ENCODE results near the gene SERINC1.

The SERINC1 gene

DNA sequence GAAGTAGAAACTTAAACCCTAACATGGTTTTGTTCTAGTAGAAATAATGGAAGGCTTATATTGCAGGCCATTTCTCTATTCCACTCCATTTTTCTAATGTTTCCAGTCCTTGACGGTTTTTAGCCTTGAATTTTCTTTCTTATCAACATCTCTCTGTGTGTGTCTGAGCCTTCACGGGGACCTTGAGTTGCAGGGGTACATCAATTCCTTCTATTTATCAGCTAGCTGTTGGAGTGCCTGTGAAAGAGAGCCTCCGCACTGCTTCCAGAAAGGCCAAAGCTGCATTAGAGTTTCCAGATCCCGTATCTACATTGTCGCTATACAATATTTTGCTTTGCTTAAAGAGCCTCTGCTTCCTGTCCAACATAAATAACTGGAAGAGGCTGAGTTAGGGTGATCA lies 77.6 kb downstream of the SERINC1 start:
- DNase-seq (ENCODE audit: low read depth) = no peak
- H3K4me3 ChIP-seq (ENCODE audit: low read depth, low read length) = no peak overlapping the region
- TF ChIP-seq, protein P1, sequence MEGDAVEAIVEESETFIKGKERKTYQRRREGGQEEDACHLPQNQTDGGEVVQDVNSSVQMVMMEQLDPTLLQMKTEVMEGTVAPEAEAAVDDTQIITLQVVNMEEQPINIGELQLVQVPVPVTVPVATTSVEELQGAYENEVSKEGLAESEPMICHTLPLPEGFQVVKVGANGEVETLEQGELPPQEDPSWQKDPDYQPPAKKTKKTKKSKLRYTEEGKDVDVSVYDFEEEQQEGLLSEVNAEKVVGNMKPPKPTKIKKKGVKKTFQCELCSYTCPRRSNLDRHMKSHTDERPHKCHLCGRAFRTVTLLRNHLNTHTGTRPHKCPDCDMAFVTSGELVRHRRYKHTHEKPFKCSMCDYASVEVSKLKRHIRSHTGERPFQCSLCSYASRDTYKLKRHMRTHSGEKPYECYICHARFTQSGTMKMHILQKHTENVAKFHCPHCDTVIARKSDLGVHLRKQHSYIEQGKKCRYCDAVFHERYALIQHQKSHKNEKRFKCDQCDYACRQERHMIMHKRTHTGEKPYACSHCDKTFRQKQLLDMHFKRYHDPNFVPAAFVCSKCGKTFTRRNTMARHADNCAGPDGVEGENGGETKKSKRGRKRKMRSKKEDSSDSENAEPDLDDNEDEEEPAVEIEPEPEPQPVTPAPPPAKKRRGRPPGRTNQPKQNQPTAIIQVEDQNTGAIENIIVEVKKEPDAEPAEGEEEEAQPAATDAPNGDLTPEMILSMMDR (IDR thresholded peaks at IDR 0.05; ENCODE audit: low read depth, low read length, missing control alignments) = no peak

DNA sequence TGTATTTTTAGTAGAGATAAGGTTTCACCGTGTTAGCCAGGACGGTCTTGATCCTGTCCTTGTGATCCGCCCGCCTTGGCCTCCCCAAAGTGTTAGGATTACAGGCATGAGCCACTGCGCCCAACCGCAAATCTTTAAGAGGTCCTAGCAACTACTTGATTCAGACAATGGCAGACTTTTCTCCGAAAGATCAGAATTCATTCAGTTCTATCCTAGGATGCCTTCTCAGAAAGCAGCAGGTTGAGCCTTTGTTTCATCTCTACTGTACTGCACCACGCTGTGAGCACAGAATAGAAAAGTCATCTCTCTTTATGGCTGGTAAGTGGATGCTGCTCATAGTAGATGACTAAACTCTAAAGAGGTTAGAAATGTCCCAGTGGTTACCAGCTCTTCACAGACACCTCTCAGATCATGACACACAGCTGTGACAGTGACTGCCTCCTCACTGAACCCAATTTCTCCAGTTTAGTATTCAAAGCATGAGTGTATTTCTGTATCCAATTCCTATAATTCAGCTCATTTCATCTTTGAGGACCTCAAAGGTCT lies 78.2 kb downstream of the SERINC1 start:
- DNase-seq (ENCODE audit: low read depth) = no peak
- TF ChIP-seq, protein P1 (IDR thresholded peaks at IDR 0.05; ENCODE audit: low read depth, low read length, missing control alignments) = no peak
- H3K4me3 ChIP-seq (ENCODE audit: low read depth, low read length) = no peak overlapping the region
